Posterior vena cava (tissue), 2 donors: ENCODE measurements around the gene CRYBA4. TPM values are rescaled to one million over a fixed set of nuclear protein-coding genes. Genes with fewer than 3 reads are reported as not detected.
A peak's percentile ranks its signal among the peaks of the same experiment; 100 is the strongest.
"Not testable (repeated sequence)": the region's sequence is repeated elsewhere in the genome, so short reads cannot be mapped to it uniquely, and the experiment has no call there.

Experiments
- DNase-seq: peaks from one replicate; pipeline ENCODE4 v3.0.0-alpha.2; 2020; ENCODE audit warnings: low spot score
- intact Hi-C, 2 donors: fragments of 100-400 bp; cut with DNase I; formaldehyde crosslinking; loops; one replicate each; pipeline versions ENCODE4 v1.14.1 to v1.14.2; 2022 to 2023
- total RNA-seq, 2 donors: library from RNA; stranded (reverse); fragmentation: NEBNext Ultra II Directional; extraction: Animal tissue kit (Norgen Biotek cat#: 25700); gene quantifications; one replicate each; pipeline ENCODE4 v1.2.1, GENCODE V29; 2021
- donor health status: DM: yes; HTN: yes; CAD: no.
- donor health status: DM: yes; HTN: yes; CAD: no.

Gene CRYBA4
- total RNA-seq, 2 donors from 2014 or later = not detected

GRCh38 chr22:26589845-26590736, 31.7 kb upstream of the CRYBA4 start, which contains the start of gene TPST2:
TSS of gene TPST2 (minus strand) at chr22:26590132. CDS start at chr22:26541630, 48,502 bp downstream.
- intact Hi-C loops = loop anchor here in 1 of 2 donors (10.0 kb wide), 1 partner anchor 75 kb away; the partner anchor contains the start of gene TFIP11

GRCh38 chr22:26592421-26592891, 29.3 kb upstream of the CRYBA4 start:
- peak; percentile 76 for DNase-seq
- intact Hi-C loops = no loop called here

More at GRCh38 chr22:26589845-26590736, 31.7 kb upstream of the CRYBA4 start, which contains the start of gene TPST2:
- DNase-seq = peak; percentile 94

GRCh38 chr22:26593763-26594162, 28.0 kb upstream of the CRYBA4 start:
- intact Hi-C loops = no loop called here

GRCh38 chr22:26597026-26597425, 24.7 kb upstream of the CRYBA4 start:
- DNase-seq = peak; percentile 58
- intact Hi-C loops = no loop called here

More at GRCh38 chr22:26593763-26594162, 28.0 kb upstream of the CRYBA4 start:
- no peak for DNase-seq

- intact Hi-C loops = no loop called here
- DNase-seq = no peak
Observed at GRCh38 chr22:26597480-26597879, 24.3 kb upstream of the CRYBA4 start.

- DNase-seq = peak; percentile 41
- intact Hi-C loops = no loop called here
Observed at GRCh38 chr22:26599505-26599904, 22.3 kb upstream of the CRYBA4 start.

GRCh38 chr22:26601726-26602125, 20.0 kb upstream of the CRYBA4 start:
- DNase-seq = no peak
- intact Hi-C loops = no loop called here

GRCh38 chr22:26602127-26602526, 19.6 kb upstream of the CRYBA4 start:
- DNase-seq = no peak
- intact Hi-C loops = no loop called here

- intact Hi-C loops = no loop called here
- no peak for DNase-seq
Observed at GRCh38 chr22:26604368-26604767, 17.4 kb upstream of the CRYBA4 start.

- intact Hi-C loops = no loop called here
- no peak for DNase-seq
Observed at GRCh38 chr22:26606611-26607010, 15.2 kb upstream of the CRYBA4 start.

GRCh38 chr22:26608129-26608528, 13.6 kb upstream of the CRYBA4 start:
- no peak for DNase-seq
- intact Hi-C loops = no loop called here

- intact Hi-C loops = no loop called here
Observed at GRCh38 chr22:26609287-26609686, 12.5 kb upstream of the CRYBA4 start.

GRCh38 chr22:26610072-26610958, 11.4 kb upstream of the CRYBA4 start:
- intact Hi-C loops = no loop called here

More at GRCh38 chr22:26609287-26609686, 12.5 kb upstream of the CRYBA4 start:
- DNase-seq = no peak

GRCh38 chr22:26610996-26611395, 10.8 kb upstream of the CRYBA4 start:
- intact Hi-C loops = no loop called here

More at GRCh38 chr22:26610072-26610958, 11.4 kb upstream of the CRYBA4 start:
- no peak for DNase-seq

GRCh38 chr22:26612652-26613051, 9.1 kb upstream of the CRYBA4 start:
- intact Hi-C loops = no loop called here
- DNase-seq = no peak

More at GRCh38 chr22:26610996-26611395, 10.8 kb upstream of the CRYBA4 start:
- no peak for DNase-seq

- intact Hi-C loops, DNase-seq: not testable (repeated sequence)
Observed at GRCh38 chr22:26613753-26614152, 8.0 kb upstream of the CRYBA4 start.

GRCh38 chr22:26614322-26614721, 7.4 kb upstream of the CRYBA4 start:
- intact Hi-C loops = no loop called here
- no peak for DNase-seq

- intact Hi-C loops = no loop called here
- no peak for DNase-seq
Observed at GRCh38 chr22:26615149-26615548, 6.6 kb upstream of the CRYBA4 start.

- intact Hi-C loops = no loop called here
- DNase-seq = no peak
Observed at GRCh38 chr22:26615830-26616435, 5.8 kb upstream of the CRYBA4 start.
